Stimulated activated CD8-positive, alpha-beta memory T cell treated with anti-CD3 and anti-CD28 coated beads, Interleukin-15, amount 100 ng/mL, for 48 hours (primary cell): ENCODE results near the gene CNTNAP4.

ENCODE experiments used
- DNase-seq, 2 donors: peaks; one replicate each; pipeline ENCODE4 v3.0.0-alpha.2; 2020; ENCODE audit warnings: low read depth in 2 of 2

The CNTNAP4 gene

DNA sequence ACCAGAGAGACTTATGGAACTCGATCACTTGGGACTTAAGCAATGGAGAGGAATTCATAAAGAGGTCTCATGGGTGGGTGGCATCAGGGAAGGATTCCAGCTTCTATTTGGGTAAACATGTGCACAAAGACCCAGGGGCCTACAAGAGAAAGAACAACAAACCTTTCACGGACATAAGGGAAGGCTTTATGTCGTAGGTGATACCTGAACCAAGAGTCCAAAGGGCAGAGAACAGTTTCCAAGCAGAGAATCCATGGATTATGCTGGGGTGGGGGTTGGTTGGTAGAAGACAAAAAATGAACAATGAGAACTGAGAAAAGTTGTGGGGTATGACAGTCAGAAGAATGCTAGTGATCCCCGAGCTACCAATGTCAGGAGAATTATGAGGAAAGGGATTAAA is 119.8 kb downstream of the CNTNAP4 start:
- DNase-seq = no peak

DNA sequence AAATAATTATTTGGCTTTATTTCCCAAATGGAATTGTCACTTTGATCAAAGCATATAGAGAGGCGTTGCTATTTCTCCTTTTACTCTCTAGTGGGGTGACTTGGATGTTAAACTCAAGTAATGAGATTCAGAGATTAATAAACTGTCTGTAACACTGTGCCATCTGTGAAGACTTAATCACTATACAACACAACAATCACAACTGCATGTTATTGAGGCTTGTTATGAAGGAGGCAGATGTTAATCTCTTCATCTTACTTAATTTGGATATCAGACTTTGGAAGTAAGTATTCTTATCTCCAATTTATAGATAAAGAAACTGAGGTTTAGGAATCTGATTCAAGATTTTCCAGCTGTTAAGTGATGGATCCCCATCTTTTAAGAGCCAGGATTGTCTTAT is 132.5 kb downstream of the CNTNAP4 start:
- no peak for DNase-seq

DNA sequence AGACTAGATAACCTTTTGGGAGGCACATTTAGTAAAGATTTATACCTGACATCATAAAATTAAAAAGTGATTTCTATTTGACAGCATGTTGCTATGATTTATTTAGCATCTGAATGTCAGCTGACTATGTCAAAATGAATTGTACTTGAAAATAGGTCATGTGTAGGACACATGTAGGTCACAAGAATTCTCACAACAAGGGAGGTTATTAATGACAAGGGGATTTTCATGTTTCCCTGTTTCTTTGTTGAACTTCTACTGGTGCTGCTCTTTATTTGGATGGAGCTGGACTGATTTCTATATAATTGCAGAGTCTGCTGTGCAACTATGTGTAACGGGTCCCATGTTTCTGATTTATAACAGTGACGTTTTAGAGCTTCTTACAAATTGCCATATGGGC is 144.4 kb downstream of the CNTNAP4 start:
- no peak for DNase-seq

DNA sequence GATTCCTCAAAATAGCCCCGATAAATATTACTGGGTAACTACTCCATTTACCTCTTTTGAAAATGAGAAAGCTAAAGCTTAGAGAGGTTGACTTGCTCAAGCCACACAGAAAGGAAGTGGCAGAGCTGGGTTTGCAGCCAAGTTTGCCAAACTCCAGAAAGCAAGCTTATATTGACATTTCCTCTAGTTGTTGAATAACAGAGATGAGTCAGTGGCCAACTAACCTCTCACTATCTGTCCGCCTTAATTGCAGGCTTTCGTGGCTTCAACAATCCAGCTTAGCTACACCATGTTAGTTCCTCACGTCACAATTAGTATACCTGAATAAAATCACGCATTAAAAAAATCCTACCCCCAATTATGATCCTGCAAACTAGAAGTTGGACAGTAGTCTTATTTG is 151.7 kb downstream of the CNTNAP4 start:
- no peak for DNase-seq

DNA sequence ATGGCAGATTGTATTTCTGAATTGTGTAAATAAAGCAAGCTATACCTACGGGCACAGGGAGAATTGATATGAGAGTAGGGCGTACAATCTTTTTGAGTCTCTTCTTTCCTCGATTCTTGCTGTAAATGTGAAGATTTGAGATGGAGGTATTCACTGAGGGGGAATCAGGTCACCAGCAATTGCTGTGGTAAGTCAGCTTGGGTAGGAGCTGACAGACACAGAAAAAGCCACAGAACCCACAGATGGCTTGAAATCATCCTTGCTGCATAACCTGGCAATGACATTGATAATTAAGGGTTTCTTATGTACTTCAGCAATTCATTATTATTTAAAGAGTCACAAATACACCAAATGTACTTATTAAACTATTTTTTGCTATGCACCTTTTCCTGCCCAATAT is 164.2 kb downstream of the CNTNAP4 start:
- DNase-seq = no peak

DNA sequence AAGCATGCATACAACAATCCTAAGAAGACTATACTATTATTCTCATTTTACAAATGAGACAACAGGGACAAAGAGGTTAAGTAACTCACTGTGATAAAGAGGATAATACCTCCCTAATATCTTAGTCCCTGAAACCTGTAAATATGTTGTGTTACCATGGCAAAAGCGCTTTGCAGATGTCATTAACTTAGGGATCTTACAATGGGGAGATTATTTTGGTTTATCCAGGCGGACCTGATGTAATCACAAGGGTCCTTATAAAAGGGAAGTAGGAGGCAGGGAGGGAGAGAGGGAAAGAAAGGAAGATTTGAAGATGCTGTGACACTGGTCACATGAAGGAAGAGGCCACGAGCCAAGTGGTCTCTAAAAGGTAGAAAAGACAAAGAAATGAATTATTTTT is 164.7 kb downstream of the CNTNAP4 start:
- DNase-seq = no peak

DNA sequence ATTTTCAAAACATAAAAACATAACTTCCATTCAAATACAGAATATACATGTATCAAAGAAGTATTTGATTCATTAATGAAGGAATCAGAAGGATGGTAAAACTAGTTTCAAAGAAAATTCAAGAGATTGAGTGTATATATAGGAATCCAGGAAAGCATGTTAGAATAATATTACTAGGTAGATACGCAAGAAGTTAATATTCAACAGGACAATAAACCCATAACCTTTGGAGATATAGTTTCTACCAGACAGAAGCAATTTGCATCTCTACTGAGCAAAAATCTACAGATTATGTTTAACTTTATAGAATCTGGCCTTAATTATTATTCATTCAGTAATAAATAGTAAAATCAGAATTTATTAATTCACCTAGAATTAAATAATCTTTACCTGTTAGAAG is 166.8 kb downstream of the CNTNAP4 start:
- DNase-seq = no peak

DNA sequence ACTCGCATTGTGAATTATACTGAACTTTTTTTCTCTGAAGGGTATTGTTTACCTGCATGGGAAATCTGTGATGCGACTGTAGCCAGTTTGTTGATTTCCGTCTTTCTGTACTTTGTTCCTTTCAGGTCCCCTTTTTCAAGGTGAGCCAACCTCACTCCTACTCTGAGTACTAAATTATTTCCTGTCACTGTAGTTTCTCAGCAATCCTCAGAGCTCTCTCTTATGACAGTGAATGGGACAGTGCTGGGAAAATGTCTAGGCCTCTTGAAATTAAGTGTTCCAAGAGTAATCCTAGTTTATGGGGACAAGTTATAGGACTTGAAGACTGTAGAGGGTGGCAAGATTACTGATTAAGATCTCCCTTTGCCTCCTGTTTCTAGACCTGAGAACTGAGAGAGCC is 167.6 kb downstream of the CNTNAP4 start:
- DNase-seq = no peak

DNA sequence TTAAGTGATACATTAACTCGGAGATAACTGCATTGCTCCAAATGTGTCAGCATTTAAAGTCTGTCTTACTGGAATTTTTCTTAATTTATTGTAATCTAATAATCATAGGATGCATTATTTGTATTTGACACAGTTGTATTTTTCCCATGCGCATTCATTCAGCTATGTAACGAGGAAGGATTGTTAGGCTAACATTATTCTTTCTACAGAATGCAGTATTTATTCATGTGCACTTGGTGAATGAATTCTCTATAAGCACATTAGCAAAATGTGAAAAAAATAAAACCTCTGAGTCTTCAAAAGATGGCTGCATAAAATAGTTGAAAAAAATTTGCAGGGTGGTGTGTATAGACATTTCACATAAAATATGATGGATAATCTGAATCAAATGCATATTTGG is 168.6 kb downstream of the CNTNAP4 start:
- no peak for DNase-seq

DNA sequence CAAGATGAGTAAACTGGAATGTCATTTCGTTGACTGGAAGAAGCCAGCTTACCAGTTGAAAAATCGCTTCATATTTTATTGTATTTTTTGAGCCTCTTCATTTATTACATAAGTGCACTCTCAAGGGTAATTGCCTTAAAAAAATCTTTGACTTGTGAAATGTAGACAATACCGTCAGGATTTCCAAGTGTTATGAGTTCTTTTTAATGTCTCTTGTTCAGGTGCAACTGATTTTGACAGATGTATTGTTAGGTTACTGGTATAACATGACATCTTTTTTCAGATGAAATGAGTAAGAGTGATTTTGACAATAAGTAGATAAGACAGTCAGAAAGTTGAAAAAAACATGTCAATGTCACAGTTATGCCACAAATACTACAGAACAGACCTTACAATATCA is 169.1 kb downstream of the CNTNAP4 start:
- DNase-seq = no peak

DNA sequence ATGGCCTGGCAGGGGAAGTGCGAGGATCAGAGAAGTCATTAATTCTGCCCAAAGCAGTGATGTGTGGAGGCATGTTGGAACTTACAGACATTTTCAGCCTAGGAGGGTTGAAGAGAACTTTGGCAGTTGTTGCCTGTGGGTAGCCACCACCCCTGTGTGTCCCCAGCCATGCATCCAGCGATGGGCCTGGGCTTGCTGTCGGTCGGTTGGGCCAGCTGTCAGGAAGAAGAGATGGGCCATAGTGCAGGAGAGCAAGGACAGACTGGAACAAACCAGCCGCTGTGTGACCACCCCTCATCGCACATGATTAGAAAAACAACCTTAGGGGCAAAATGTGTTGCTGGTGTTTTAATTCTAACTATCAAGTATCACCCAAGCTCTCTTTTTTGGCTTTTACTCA is 173.7 kb downstream of the CNTNAP4 start:
- no peak for DNase-seq

DNA sequence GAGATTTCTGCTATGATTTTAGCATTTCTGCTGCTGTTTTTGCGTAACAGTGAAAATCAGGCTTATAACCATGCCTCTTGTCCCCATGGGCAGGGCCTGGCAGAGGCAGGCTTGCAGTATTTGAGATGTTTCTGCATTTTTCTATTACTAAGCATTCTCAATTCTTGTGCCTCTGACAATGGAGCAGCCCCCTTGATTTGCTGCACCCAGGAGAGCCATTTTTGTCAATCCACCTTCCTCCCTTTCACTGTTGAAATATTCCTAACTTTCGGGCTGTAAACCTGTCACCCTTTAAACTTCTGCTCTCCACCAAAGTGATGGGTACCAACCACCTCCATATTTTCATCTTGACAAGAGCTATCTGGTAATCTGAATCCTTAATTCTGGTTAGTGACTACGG is 178.1 kb downstream of the CNTNAP4 start:
- DNase-seq = no peak

DNA sequence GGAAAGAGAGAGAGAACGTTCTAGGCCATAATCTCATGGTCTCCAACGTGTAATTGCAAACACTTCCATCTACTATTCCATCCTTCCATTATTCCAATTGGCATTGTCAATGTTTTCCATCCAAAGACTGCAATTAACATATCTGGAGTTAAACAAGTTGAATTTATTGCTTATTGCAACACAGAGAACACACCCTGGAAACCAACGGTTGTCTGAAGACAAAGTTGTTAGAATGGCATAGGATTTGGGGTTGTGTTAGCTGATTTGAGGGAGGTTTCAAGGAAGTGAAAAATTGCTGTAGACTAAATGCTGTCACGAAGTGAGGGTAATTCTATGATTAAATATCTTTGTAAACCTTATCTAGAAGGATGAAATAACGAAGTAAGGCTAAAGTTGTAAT is 178.8 kb downstream of the CNTNAP4 start:
- DNase-seq = no peak

DNA sequence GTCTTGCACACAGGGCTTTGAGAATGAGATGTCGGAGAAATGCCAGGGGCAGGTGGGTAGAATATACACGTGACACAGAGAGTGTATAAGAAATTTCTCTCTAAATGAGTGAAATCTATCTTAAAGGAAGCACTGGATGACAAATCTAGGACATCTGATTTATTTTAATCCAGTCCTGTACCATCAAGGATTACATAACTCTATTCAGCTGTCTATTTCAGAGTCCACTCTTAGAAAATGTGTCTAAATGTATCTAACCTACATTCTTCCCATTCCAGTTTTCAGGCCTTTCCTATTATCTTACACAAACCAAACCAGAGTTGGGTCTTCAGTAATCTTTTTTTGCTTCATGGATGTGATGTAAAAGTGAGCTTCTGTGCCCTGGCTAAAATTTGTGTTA is 181.9 kb downstream of the CNTNAP4 start:
- DNase-seq = no peak

DNA sequence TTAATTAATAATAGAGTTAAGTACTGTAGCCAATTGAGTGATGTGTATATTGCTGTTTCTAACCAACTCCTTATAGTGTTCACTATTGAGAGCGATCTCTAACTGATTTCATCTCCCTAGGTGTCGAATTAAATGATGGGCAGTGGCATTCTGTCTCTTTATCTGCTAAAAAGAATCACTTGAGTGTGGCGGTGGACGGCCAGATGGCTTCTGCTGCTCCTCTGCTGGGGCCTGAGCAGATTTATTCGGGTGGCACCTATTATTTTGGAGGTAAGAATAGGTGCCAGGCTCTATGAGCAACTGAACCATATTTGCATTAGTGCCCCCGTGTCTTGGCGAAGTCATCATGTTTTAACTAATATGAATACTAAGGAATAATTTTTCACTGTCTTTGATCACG is 184.6 kb downstream of the CNTNAP4 start:
- no peak for DNase-seq

DNA sequence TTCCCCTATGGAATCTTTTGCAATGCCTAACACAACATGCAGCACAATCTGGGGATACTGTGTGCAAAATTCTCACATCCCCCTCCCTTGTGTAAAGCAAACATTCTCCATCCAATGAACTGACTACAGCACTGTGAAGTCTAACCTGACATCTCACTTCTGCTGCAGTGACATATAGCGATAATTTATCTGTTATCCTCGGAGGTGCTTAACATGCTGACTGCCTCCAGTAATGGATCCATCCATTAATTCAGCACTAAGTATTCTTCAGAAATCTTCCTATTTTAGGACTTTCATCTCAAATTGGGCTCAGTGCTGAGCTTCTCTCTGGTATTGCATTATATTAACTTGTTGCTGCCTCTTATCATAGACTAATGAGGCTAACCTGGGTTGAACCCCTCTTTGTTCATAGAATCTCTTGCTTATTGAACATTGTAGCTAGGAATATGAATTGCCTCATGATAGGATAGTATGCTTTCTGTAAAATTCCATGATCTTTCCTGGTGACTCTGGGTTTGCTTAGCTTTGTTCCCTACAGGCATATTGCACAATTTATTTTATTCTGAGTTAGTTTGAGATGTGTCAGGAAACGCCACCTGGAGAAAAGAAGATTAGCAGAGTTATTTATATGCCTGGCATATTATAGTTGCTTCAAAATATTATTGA is 187.9 kb downstream of the CNTNAP4 start:
- DNase-seq = no peak

DNA sequence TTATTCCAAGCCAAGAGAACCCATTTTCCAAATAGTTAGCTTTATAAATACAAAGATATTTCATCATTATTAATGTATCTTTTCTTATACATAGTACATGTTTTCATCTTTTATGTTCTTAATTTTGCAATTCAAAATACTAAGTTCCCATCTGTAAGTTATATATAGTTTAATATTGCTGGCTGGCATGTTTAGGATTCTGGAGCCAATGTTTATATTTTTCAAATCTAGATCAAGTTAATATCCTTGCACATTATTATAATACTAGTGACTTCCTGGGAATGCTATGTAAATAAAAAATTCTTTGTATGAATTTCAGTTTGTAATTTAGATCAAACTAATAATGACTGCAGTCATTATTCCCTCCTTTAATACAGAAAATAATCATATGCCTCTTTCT is 189.7 kb downstream of the CNTNAP4 start:
- DNase-seq = no peak

DNA sequence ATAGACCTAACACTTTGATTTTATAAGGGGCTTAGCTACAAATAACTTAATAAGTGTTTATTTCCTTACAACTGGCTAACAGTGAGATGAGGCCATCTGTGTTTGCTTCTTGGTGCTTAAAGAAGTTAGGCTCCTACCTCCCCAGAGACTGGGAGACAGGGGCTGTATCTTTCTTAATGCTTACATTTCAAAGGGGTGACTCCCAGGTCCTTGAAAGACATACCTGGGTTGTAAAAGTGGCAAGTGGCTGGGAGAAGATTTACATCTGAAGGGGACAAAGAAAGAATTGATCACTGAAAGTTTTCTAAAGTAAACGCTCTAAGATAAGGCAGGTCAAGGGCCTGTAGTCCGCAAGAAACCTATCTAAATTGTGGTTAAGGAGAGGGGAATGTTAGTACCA is 196.8 kb downstream of the CNTNAP4 start:
- no peak for DNase-seq

DNA sequence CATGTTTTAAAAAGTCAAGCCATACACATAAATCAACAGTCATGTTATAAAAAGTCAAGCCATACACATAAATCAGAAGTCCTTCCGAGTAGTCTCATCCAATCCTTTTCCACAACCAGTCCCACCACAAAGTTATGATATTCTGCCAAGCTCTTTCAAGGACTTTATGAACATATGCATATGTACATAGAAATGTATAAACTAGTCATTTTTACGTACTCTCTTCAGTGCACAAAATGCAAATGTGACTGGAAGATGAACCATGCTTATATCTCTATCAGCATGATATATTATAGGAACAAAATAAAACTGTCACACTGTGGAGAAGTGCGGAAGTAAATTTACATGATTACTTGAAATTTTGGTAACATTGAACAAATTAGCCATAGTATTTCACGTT is 200.9 kb downstream of the CNTNAP4 start:
- DNase-seq = no peak

DNA sequence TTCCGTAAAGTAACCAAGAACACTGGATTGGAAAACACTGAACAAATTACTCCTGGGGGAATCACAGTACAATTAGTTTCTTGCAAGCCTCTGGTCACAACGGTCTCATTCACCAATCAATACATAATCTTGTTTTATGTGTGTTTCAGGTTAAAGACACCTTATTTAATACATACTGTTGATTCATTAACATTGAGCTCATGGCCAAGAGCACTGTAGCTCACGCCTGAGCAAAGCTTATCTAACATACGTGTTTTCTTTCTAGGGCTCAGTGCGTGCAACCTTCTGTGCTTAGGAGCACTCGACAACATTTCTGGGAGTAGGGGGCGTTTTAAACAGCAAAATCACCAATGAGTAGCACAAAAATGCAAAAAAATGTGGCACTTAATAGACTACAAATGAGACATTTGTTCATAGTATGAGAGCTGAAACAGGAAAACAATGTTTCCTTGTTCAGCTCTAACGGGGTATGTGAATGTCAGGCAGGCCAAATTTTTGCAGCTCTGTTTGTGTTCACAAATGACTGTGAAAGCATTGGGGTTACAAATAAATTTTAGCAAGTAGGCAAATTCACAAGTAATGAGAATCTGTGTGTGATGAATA is 206.2 kb downstream of the CNTNAP4 start:
- no peak for DNase-seq

DNA sequence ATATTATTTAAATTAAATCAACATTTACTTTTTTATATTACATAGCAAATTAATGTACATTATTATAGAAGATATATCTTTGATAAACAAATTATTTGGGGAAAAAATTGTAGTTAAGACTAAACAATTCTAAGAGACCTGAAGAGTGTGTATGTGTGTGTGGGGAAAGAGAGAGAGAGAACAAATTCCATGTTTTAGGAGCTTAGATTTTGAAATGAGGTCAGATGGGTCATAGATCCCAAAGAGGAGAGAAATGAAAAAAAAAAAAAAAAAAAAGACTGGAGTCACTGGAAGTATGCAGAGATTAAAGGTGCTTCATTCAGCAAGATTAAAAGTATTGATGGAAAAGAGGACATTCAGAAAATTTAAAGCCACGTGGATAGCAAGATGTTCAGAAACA is 206.8 kb downstream of the CNTNAP4 start:
- DNase-seq = no peak

DNA sequence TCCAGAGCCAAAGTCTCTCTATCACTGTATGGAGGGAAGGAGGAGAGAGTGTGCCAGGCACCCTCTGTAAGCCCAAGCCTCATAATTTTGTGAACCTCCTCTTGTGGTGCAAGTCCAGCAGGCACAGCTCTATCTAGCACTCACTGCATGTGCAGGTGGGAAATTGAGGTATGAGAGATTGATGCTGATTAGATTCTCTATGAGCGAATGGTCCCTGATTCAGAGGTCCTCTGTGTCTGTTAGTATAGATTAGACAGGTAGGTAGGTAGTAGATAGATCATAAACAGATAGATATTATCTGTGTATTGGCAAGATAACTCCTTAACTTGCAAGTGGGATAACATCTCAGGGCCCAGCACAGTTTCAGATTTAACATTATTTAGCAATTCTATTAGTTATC is 209.5 kb downstream of the CNTNAP4 start:
- no peak for DNase-seq

DNA sequence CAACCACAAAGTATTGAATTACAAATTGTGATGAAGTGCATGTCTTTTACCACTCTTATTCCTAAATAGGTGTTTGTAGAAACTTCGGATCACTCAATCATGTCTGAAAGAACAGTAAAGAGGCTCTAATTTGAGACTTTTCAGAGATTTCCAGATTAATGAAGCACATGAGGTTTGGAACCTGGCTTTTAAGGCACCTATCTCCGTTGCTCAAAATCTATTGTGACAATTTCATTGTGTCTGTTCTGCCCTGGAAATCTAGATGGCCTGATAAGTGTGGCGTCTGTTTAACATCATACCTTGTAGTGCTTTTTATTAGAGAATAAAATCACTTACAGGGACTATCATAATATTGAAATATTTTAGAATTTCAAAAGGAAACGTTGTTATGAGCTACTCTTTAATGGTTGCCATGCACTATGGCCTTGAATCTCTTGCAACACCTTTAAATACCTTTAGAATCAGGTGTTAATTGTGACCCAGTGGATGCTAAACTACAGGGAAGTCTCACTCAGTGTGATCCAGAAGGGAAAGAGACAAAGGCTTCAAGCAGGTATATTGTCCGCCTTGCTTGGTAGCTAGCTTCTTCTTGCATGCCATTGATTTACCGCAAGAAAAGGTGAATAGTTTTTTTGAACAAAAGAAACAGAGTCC is 210.3 kb downstream of the CNTNAP4 start:
- DNase-seq = no peak

DNA sequence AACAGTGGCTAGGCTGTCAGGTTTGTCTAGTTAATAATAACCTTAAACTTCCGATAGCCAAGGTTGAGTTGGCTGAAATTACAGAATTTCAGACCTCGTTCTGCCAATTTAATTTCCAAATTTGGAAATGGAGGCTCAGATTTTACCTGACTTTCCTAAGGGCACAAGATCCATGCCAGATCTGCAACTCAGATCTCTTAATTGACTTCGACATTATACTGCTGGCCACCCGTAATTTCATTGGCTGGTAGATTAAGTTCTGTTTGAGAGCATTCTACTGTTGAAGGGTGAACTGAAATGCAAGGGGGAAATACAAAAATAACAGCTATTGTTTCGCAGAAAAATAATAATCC is 210.8 kb downstream of the CNTNAP4 start:
- DNase-seq = no peak
